Measurements from ENCODE around the gene ATP6V0D1.
A peak's percentile ranks its signal among the peaks of the same experiment; 100 is the strongest.

ATP6V0D1 gene

GRCh38 chr16:67433131-67433719 lies 47.7 kb downstream of the ATP6V0D1 start:
- Histone ChIP-seq H3K36me3 (peaks cover 19 to 32% (median 25%) of the 10 kb centered on the region in 11 experiments), H3K9me3 (replicated peaks in 1 of 11) (no peaks in the 10 kb centered on the region), H3K4me1 (peaks cover 17 to 71% (median 40%) of the 10 kb centered on the region in 10 experiments), H3K27me3 (peaks cover 53 to 66% (median 60%) of the 10 kb centered on the region in 11 experiments), H4K20me1 (peaks cover 32 to 97% (median 78%) of the 10 kb centered on the region in 11 experiments), H3K27ac (no peak overlapping the region), H3K9ac (no peak overlapping the region), H3K4me3 (no peak overlapping the region), H3K4me2 (peak overlapping the region in 3 of 11 experiments; percentile 18 to 96 (median 29); a peak in 2 of 22 replicates)
- no peak for TF ChIP-seq Cebpa-rat (IDR thresholded peaks at IDR 0.05)

GRCh38 chr16:67432506-67432890 lies 48.5 kb downstream of the ATP6V0D1 start:
- H3K9me3 ChIP-seq (replicated peaks in 1 of 11): no peaks in the 10 kb centered on the region
- H3K27me3 ChIP-seq: peaks cover 59 to 72% (median 66%) of the 10 kb centered on the region in 11 experiments
- TF ChIP-seq Cebpa-rat (IDR thresholded peaks at IDR 0.05): no peak
- H3K9ac ChIP-seq: no peak overlapping the region
- peaks cover 17 to 64% (median 38%) of the 10 kb centered on the region in 10 experiments for H3K4me1 ChIP-seq
- H3K27ac ChIP-seq: no peak overlapping the region
- H3K36me3 ChIP-seq: peaks cover 11 to 25% (median 18%) of the 10 kb centered on the region in 11 experiments
- H4K20me1 ChIP-seq: peaks cover 32 to 97% (median 74%) of the 10 kb centered on the region in 11 experiments
- H3K4me3 ChIP-seq: no peak overlapping the region
- H3K4me2 ChIP-seq: peak overlapping the region in 4 of 11 experiments; percentile 0 to 96 (median 24); a peak in 3 of 22 replicates

- Histone ChIP-seq H3K9ac (peak overlapping the region in 4 of 11 experiments; percentile 21 to 43 (median 40); a peak in 5 of 22 replicates), H3K4me2 (peak overlapping the region; percentile 69 to 96 (median 82); a peak in 21 of 22 replicates), H3K4me1 (peaks cover 17 to 58% (median 37%) of the 10 kb centered on the region in 10 experiments), H3K36me3 (peaks cover 6 to 19% (median 12%) of the 10 kb centered on the region in 11 experiments; a peak in 21 of 22 replicates), H4K20me1 (peaks cover 32 to 91% (median 69%) of the 10 kb centered on the region in 11 experiments), H3K27me3 (peaks cover 59 to 78% (median 67%) of the 10 kb centered on the region in 11 experiments), H3K27ac (no peak overlapping the region), H3K4me3 (peak overlapping the region in 8 of 10 experiments; percentile 40 to 66 (median 50); a peak in 12 of 20 replicates), H3K9me3 (replicated peaks in 1 of 11) (no peaks in the 10 kb centered on the region)
- no peak for TF ChIP-seq Cebpa-rat (IDR thresholded peaks at IDR 0.05)
Observed at GRCh38 chr16:67431775-67432505, 49.0 kb downstream of the ATP6V0D1 start.

GRCh38 chr16:67430977-67431774 lies 49.8 kb downstream of the ATP6V0D1 start, which contains the start of gene HSD11B2:
Gene HSD11B2, plus strand, starts transcription at chr16:67431121. Its CDS starts 128 bp downstream, at chr16:67431249.
- H3K9ac ChIP-seq: peak within 1 kb of the TSS in 8 of 11 experiments; percentile 21 to 53 (median 42); a peak in 11 of 22 replicates
- H3K4me1 ChIP-seq: peaks cover 17 to 52% (median 33%) of the 10 kb centered on the region in 10 experiments
- peaks cover 59 to 82% (median 68%) of the 10 kb centered on the region in 11 experiments for H3K27me3 ChIP-seq
- peak within 1 kb of the TSS; percentile 70 to 96 (median 82) for H3K4me2 ChIP-seq
- H3K9me3 ChIP-seq (replicated peaks in 1 of 11): no peaks in the 10 kb centered on the region
- peaks cover 32 to 84% (median 62%) of the 10 kb centered on the region in 11 experiments; a peak in 21 of 22 replicates for H4K20me1 ChIP-seq
- peak within 1 kb of the TSS; percentile 33 to 66 (median 50) for H3K4me3 ChIP-seq
- no peak within 1 kb of the TSS for H3K27ac ChIP-seq
- peaks cover 0 to 13% (median 7%) of the 10 kb centered on the region in 11 experiments; a peak in 13 of 22 replicates for H3K36me3 ChIP-seq
- no peak for TF ChIP-seq Cebpa-rat (IDR thresholded peaks at IDR 0.05)

- peak overlapping the region; percentile 19 to 63 (median 48); a peak in 15 of 20 replicates for H3K4me3 ChIP-seq
- H4K20me1 ChIP-seq: peaks cover 32 to 77% (median 56%) of the 10 kb centered on the region in 11 experiments; a peak in 21 of 22 replicates
- H3K36me3 ChIP-seq: peaks cover 0 to 7% (median 1%) of the 10 kb centered on the region in 11 experiments; a peak in 8 of 22 replicates
- no peaks in the 10 kb centered on the region for H3K9me3 ChIP-seq (replicated peaks in 1 of 11)
- H3K27me3 ChIP-seq: peaks cover 59 to 82% (median 68%) of the 10 kb centered on the region in 11 experiments
- H3K4me1 ChIP-seq: peaks cover 13 to 46% (median 30%) of the 10 kb centered on the region in 10 experiments
- no peak overlapping the region for H3K27ac ChIP-seq
- peak overlapping the region; percentile 62 to 92 (median 74) for H3K4me2 ChIP-seq
- no peak for TF ChIP-seq Cebpa-rat (IDR thresholded peaks at IDR 0.05)
- peak overlapping the region in 4 of 11 experiments; percentile 21 to 53 (median 36); a peak in 4 of 22 replicates for H3K9ac ChIP-seq
Observed at GRCh38 chr16:67430504-67430976, 50.4 kb downstream of the ATP6V0D1 start.

- peak overlapping the region; percentile 19 to 63 (median 48); a peak in 13 of 20 replicates for H3K4me3 ChIP-seq
- no peak for TF ChIP-seq Cebpa-rat (IDR thresholded peaks at IDR 0.05)
- peak overlapping the region; percentile 62 to 92 (median 74); a peak in 20 of 22 replicates for H3K4me2 ChIP-seq
- peaks cover 0 to 5% (median 0%) of the 10 kb centered on the region in 11 experiments; a peak in 1 of 22 replicates for H3K36me3 ChIP-seq
- no peaks in the 10 kb centered on the region for H3K9me3 ChIP-seq (replicated peaks in 1 of 11)
- peaks cover 59 to 82% (median 68%) of the 10 kb centered on the region in 11 experiments for H3K27me3 ChIP-seq
- peaks cover 32 to 71% (median 50%) of the 10 kb centered on the region in 11 experiments; a peak in 21 of 22 replicates for H4K20me1 ChIP-seq
- H3K27ac ChIP-seq: no peak overlapping the region
- peaks cover 13 to 42% (median 29%) of the 10 kb centered on the region in 10 experiments for H3K4me1 ChIP-seq
- peak overlapping the region in 2 of 11 experiments; percentile 32 to 53; a peak in 2 of 22 replicates for H3K9ac ChIP-seq
Observed at GRCh38 chr16:67429799-67430503, 51.0 kb downstream of the ATP6V0D1 start.

GRCh38 chr16:67429053-67429798 lies 51.7 kb downstream of the ATP6V0D1 start:
- H3K4me2 ChIP-seq: no peak overlapping the region
- TF ChIP-seq Cebpa-rat (IDR thresholded peaks at IDR 0.05): no peak
- H3K9me3 ChIP-seq (replicated peaks in 1 of 11): no peaks in the 10 kb centered on the region
- H3K27me3 ChIP-seq: peaks cover 59 to 76% (median 65%) of the 10 kb centered on the region in 11 experiments
- H3K9ac ChIP-seq: no peak overlapping the region
- H3K27ac ChIP-seq: no peak overlapping the region
- no peak overlapping the region for H3K4me3 ChIP-seq
- H3K36me3 ChIP-seq: peaks cover 0 to 5% (median 0%) of the 10 kb centered on the region in 11 experiments; a peak in 1 of 22 replicates
- peaks cover 25 to 64% (median 42%) of the 10 kb centered on the region in 11 experiments; a peak in 21 of 22 replicates for H4K20me1 ChIP-seq
- peaks cover 19 to 42% (median 30%) of the 10 kb centered on the region in 10 experiments for H3K4me1 ChIP-seq

Data from BLaER1 treated with 17β-estradiol and CSF1 and Interleukin-3, amounts not matched to agents 10 nM and 100 nM (cell line).